Right atrium auricular region (tissue), 2 donors: Measurements from ENCODE around the gene TANGO2. TPM values are rescaled to one million over a fixed set of nuclear protein-coding genes. Genes with fewer than 3 reads are reported as not detected.

Source experiments
- DNase-seq: peaks from one replicate; pipeline ENCODE4 v3.0.0-alpha.2; 2019; ENCODE audit warnings: low spot score
- H3K27ac ChIP-seq, 2 donors: fragments of 200-600 bp; sonication (generic); 1 replicate in 1 of 2; 2 replicates in 1 of 2; pipeline ENCODE4 v1.5.1; 2016 to 2019
- H3K27me3 ChIP-seq, 2 donors: fragments of 200-600 bp; sonication (generic); one replicate each; pipeline versions ENCODE4 v1.5.1 to v1.6.0; 2017 to 2019
- H3K36me3 ChIP-seq: fragments of 200-600 bp; sonication (generic); one replicate; pipeline ENCODE4 v1.5.1; 2016
- H3K4me1 ChIP-seq, 2 donors: fragments of 200-600 bp; sonication (generic); one replicate each; pipeline versions ENCODE4 v1.5.1 to v1.6.0; 2017 to 2019
- H3K4me3 ChIP-seq, 2 donors: fragments of 200-600 bp; sonication (generic); 1 replicate in 1 of 2; 2 replicates in 1 of 2; pipeline ENCODE4 v1.5.1; 2017 to 2019; ENCODE audit warnings: mild to moderate bottlenecking in 1 of 2, moderate library complexity in 1 of 2
- H3K9me3 ChIP-seq, 2 donors: fragments of 200-600 bp; sonication (generic); one replicate each; pipeline ENCODE4 v1.5.1; 2019
- total RNA-seq, 2 donors: library from RNA; depleted of rRNA; stranded (reverse); fragments of >200 nt; gene quantifications; one replicate each; pipeline ENCODE4 v1.1.0, GENCODE V29; 2016
- TF ChIP-seq, protein P1 (sequence below), 2 donors: fragments of 200-600 bp; sonication (generic); IDR thresholded peaks; one replicate each; pipeline ENCODE4 v1.5.1; 2019; ENCODE audit warnings: antibody characterized with exemption in 2 of 2

Gene TANGO2
- total RNA-seq, 2 donors from 2014 or later: 95.2 to 101 TPM

DNA sequence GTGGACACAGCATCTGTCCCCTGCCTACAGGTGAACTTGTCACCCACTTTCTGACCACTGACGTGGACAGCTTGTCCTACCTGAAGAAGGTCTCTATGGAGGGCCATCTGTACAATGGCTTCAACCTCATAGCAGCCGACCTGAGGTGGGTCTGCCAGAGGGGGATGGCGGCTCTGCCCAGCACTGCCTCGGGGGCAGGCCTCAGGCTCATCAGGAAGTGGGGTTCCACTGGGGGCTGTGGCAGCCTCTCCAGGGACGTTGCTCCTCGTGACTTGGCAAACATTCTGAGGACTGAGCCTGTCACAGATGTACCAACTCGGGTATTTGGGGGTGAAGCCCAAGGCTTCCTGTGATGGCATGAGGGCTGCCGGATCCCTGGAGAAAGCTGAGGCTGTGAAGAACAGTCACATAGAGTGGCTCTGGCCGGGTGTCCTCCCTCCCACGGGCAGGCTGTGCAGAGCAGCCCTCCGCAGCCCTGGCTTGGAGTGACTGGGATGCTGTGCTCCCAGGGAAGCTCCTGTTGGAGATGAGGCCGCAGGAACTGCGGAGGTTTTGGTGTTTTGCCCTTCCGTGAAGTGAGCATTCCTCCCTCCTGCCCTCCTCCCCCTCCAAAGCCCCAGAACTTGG is 32.6 kb downstream of the TANGO2 start:
- DNase-seq: no peak
- H3K9me3 ChIP-seq: no peaks in the 10 kb centered on the region
- H3K27me3 ChIP-seq: no peaks in the 10 kb centered on the region
- TF ChIP-seq, protein P1, sequence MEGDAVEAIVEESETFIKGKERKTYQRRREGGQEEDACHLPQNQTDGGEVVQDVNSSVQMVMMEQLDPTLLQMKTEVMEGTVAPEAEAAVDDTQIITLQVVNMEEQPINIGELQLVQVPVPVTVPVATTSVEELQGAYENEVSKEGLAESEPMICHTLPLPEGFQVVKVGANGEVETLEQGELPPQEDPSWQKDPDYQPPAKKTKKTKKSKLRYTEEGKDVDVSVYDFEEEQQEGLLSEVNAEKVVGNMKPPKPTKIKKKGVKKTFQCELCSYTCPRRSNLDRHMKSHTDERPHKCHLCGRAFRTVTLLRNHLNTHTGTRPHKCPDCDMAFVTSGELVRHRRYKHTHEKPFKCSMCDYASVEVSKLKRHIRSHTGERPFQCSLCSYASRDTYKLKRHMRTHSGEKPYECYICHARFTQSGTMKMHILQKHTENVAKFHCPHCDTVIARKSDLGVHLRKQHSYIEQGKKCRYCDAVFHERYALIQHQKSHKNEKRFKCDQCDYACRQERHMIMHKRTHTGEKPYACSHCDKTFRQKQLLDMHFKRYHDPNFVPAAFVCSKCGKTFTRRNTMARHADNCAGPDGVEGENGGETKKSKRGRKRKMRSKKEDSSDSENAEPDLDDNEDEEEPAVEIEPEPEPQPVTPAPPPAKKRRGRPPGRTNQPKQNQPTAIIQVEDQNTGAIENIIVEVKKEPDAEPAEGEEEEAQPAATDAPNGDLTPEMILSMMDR (IDR thresholded peaks at IDR 0.05): no peak
- peaks cover 75% of the 10 kb centered on the region for H3K36me3 ChIP-seq
- no peak overlapping the region for H3K4me3 ChIP-seq
- no peaks in the 10 kb centered on the region for H3K4me1 ChIP-seq
- no peak overlapping the region for H3K27ac ChIP-seq

DNA sequence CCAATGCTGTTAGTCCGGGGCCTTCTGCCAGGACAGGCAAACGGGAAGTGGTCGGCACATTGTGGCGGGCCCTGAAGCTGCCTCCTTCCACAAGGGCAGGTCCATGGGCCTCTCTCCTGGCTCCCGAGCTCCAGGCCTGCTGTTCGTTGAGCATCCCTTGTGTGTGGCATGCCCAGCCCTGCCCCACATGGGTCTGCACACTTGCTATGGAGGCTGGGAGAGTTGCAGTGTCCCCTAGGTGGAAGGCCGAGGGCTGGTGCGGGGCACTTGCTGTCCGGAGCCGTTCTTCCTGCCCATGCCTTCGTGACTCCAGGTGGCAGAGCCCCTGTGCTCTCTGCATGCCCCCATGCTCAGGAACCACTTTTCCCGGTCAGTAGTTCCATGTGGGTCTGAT is 33.1 kb downstream of the TANGO2 start:
- no peaks in the 10 kb centered on the region for H3K27me3 ChIP-seq
- H3K4me3 ChIP-seq: no peak overlapping the region
- no peaks in the 10 kb centered on the region for H3K4me1 ChIP-seq
- no peaks in the 10 kb centered on the region for H3K9me3 ChIP-seq
- H3K27ac ChIP-seq: no peak overlapping the region
- DNase-seq: no peak
- TF ChIP-seq, protein P1 (IDR thresholded peaks at IDR 0.05): no peak
- peaks cover 70% of the 10 kb centered on the region for H3K36me3 ChIP-seq

DNA sequence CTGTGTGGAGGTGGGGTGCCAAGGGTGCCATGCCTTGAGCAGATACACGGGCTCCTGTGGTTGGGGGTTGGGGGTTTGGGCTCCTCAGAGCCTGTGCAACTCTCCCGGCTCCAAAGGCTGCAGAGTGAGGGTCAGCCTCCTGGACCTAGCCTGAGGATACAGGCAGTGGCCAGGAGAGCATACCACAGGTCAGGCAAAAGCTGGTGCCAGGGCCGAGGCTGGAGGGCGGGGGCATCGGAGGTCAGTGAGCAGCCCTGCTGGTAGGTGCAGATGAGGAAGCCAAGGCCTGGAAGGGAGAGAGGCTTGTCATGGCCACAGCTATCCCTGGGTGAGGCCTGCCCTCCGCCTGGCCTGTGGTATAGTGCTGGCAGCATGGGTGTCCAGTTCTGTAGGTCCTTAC is 33.6 kb downstream of the TANGO2 start:
- H3K4me3 ChIP-seq: no peak overlapping the region
- TF ChIP-seq, protein P1 (IDR thresholded peaks at IDR 0.05): no peak
- H3K36me3 ChIP-seq: peaks cover 66% of the 10 kb centered on the region
- H3K27me3 ChIP-seq: no peaks in the 10 kb centered on the region
- no peak overlapping the region for H3K27ac ChIP-seq
- H3K4me1 ChIP-seq: no peaks in the 10 kb centered on the region
- no peak for DNase-seq
- no peaks in the 10 kb centered on the region for H3K9me3 ChIP-seq

DNA sequence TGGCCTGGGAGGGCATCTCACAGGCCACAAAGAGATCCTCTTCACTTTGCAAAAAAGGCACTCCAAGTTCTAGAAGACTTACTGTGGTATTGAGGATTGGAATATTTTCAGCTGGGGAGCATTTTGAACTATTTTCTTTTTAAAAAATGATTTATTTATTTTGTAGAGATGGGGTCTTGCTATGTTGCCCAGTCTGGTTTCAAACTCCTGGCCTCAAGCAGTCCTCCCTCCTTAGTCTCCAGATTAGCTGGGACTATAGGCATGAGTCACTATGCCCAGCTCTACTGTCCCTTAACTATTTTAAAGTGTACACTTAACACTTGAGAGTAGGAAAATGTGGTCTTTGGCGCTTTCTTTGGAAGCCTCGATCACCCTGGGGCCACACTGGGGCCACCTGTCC is 34.2 kb downstream of the TANGO2 start:
- H3K36me3 ChIP-seq: peaks cover 66% of the 10 kb centered on the region

DNA sequence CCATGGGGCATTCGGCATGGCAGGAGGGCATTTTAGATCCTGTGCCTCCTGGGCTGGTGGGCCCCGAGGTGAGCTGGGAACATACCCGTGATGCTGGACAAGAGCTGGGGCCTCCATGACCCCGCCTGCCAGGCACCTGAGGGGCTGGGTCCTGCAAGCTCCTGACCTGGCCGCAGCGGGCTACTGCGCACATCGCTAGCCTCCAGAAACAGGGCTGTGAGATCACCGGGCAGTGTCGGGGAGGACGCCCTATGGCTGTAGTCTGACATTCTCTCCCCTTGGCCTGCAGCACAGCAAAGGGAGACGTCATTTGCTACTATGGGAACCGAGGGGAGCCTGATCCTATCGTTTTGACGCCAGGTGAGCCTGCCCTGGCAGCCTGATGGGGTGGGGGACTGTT is 34.7 kb downstream of the TANGO2 start:
- H3K4me3 ChIP-seq: no peak overlapping the region
- H3K4me1 ChIP-seq: no peaks in the 10 kb centered on the region
- no peak overlapping the region for H3K27ac ChIP-seq
- DNase-seq: no peak
- TF ChIP-seq, protein P1 (IDR thresholded peaks at IDR 0.05): no peak
- peaks cover 66% of the 10 kb centered on the region for H3K36me3 ChIP-seq
- H3K9me3 ChIP-seq: no peaks in the 10 kb centered on the region
- H3K27me3 ChIP-seq: no peaks in the 10 kb centered on the region

More for the DNA sequence above, 34.2 kb downstream of the TANGO2 start:
- Histone ChIP-seq H3K9me3 (no peaks in the 10 kb centered on the region), H3K4me1 (no peaks in the 10 kb centered on the region), H3K27ac (no peak overlapping the region), H3K4me3 (no peak overlapping the region), H3K27me3 (no peaks in the 10 kb centered on the region)
- TF ChIP-seq, protein P1 (IDR thresholded peaks at IDR 0.05): no peak
- DNase-seq: no peak

DNA sequence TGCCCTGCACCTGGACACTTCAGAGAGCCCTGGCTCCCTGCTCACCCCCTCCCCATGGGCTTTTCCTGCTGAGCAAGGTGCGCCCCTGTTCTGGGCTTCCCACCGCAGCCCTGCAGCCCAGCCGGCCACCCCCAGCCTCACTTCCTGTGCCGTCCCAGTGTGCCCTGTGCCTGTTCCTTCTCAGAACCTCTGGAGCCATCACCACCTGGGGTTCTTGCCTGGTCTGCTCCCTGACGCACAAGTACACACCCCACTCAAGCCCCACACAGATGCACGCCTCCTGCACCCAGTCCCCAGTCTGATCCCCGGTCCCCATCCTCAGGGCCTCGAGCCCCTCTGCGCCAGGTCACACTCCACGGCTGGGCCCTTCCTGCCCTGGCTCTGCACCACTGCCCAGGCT is 35.3 kb downstream of the TANGO2 start:
- H3K27me3 ChIP-seq: no peaks in the 10 kb centered on the region
- H3K27ac ChIP-seq: no peak overlapping the region
- peaks cover 0 to 1% of the 10 kb centered on the region in 2 donors for H3K4me1 ChIP-seq
- no peaks in the 10 kb centered on the region for H3K9me3 ChIP-seq
- H3K36me3 ChIP-seq: peaks cover 63% of the 10 kb centered on the region
- DNase-seq: no peak
- TF ChIP-seq, protein P1 (IDR thresholded peaks at IDR 0.05): no peak
- no peak overlapping the region for H3K4me3 ChIP-seq
